Breast epithelium (tissue), 4 donors: ENCODE results near the gene CARM1. TPM values are rescaled to one million over a fixed set of nuclear protein-coding genes. Genes with fewer than 3 reads are reported as not detected.

ENCODE experiments used
- DNase-seq, 2 donors: peaks; one replicate each; pipeline ENCODE4 v3.0.0-alpha.2; 2019; ENCODE audit warnings: low spot score in 2 of 2
- H3K27ac ChIP-seq, 2 donors: fragments of 200-600 bp; sonication (generic) in 1 of 2; one replicate each; pipeline ENCODE4 v1.5.1; 2016 to 2019; ENCODE audit warnings: mild to moderate bottlenecking in 1 of 2
- H3K27me3 ChIP-seq, 2 donors: fragments of 200-600 bp; sonication (generic) in 1 of 2; one replicate each; pipeline versions ENCODE4 v1.5.1 to v1.6.0; 2017 to 2019; ENCODE audit warnings: control low read depth in 1 of 2, mild to moderate bottlenecking in 1 of 2
- H3K36me3 ChIP-seq: fragments of 200-600 bp; one replicate; pipeline ENCODE4 v1.5.1; 2019
- H3K4me1 ChIP-seq, 2 donors: fragments of 200-600 bp; sonication (generic); one replicate each; pipeline ENCODE4 v1.5.1; 2016 to 2019; ENCODE audit warnings: control low read depth in 1 of 2
- H3K4me3 ChIP-seq, 3 donors: fragments of 200-600 bp; sonication (generic); 1 replicate in 2 of 3; 2 replicates in 1 of 3; pipeline ENCODE4 v1.5.1; 2016 to 2019; ENCODE audit warnings: mild to moderate bottlenecking in 3 of 3, moderate library complexity in 2 of 3
- H3K9me3 ChIP-seq, 2 donors: fragments of 200-600 bp; sonication (generic) in 1 of 2; one replicate each; pipeline ENCODE4 v1.5.1; 2016 to 2019; ENCODE audit warnings: control low read depth in 1 of 2
- POLR2A ChIP-seq: fragments of 450-650 bp; IDR thresholded peaks from one replicate; pipeline ENCODE4 v1.6.1; 2016; ENCODE audit warnings: antibody characterized with exemption, mild to moderate bottlenecking, moderate library complexity
- POLR2AphosphoS5 ChIP-seq, 3 donors: sonication (generic); formaldehyde crosslinking; IDR thresholded peaks; one replicate each; pipeline ENCODE4 v1.6.1; 2017; ENCODE audit warnings: antibody characterized with exemption in 3 of 3
- intact Hi-C: fragments of 100-400 bp; cut with DNase I; formaldehyde crosslinking; loops from one replicate; pipeline ENCODE4 v1.15.1; 2023; ENCODE audit warnings: low total_unique reads
- total RNA-seq, 3 donors: library from RNA; depleted of rRNA; stranded (reverse); fragments of >200 nt; gene quantifications; one replicate each; pipeline ENCODE4 v1.1.0, GENCODE V29; 2016
- TF ChIP-seq, protein P1 (sequence below), 3 donors: fragments of 450-650 bp; IDR thresholded peaks; one replicate each; pipeline ENCODE4 v1.5.1; 2016 to 2017; ENCODE audit warnings: antibody characterized with exemption in 3 of 3, mild to moderate bottlenecking in 3 of 3, moderate library complexity in 3 of 3

Gene CARM1
- total RNA-seq = 10 to 100 TPM; 11.6 to 17.3 (median 17.0) TPM

GRCh38 chr19:10870955-10871603 lies at the start of gene CARM1:
CARM1 (plus strand) TSS chr19:10871553; CDS start chr19:10871703, 150 bp downstream.
- Histone ChIP-seq H3K4me3 (peak within 1 kb of the TSS; percentile 73 to 97 (median 92)), H3K4me1 (no peaks in the 10 kb centered on the region), H3K9me3 (no peaks in the 10 kb centered on the region), H3K36me3 (no peaks in the 10 kb centered on the region), H3K27me3 (no peaks in the 10 kb centered on the region), H3K27ac (peak within 1 kb of the TSS; percentile 82 to 95)
- intact Hi-C loops = no loop called here
- TF ChIP-seq POLR2A = no peak
- peak in 2 of 3 donors; percentile 17 to 36 for TF ChIP-seq POLR2AphosphoS5 (IDR thresholded peaks at IDR 0.05)
- TF ChIP-seq, protein P1, sequence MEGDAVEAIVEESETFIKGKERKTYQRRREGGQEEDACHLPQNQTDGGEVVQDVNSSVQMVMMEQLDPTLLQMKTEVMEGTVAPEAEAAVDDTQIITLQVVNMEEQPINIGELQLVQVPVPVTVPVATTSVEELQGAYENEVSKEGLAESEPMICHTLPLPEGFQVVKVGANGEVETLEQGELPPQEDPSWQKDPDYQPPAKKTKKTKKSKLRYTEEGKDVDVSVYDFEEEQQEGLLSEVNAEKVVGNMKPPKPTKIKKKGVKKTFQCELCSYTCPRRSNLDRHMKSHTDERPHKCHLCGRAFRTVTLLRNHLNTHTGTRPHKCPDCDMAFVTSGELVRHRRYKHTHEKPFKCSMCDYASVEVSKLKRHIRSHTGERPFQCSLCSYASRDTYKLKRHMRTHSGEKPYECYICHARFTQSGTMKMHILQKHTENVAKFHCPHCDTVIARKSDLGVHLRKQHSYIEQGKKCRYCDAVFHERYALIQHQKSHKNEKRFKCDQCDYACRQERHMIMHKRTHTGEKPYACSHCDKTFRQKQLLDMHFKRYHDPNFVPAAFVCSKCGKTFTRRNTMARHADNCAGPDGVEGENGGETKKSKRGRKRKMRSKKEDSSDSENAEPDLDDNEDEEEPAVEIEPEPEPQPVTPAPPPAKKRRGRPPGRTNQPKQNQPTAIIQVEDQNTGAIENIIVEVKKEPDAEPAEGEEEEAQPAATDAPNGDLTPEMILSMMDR (IDR thresholded peaks at IDR 0.05) = peak in 1 of 3 donors; percentile 92
- peak; percentile 99 for DNase-seq

- Histone ChIP-seq H3K36me3 (no peaks in the 10 kb centered on the region), H3K9me3 (no peaks in the 10 kb centered on the region), H3K27me3 (no peaks in the 10 kb centered on the region), H3K4me1 (no peaks in the 10 kb centered on the region), H3K4me3 (no peak overlapping the region), H3K27ac (no peak overlapping the region)
- intact Hi-C loops = no loop called here
- TF ChIP-seq POLR2AphosphoS5 (IDR thresholded peaks at IDR 0.05) (no peak), POLR2A (no peak)
- TF ChIP-seq, protein P1 (IDR thresholded peaks at IDR 0.05) = no peak
- DNase-seq = no peak
Observed at GRCh38 chr19:10823690-10824089, 47.7 kb upstream of the CARM1 start.

GRCh38 chr19:10826231-10826630 lies 45.1 kb upstream of the CARM1 start:
- DNase-seq = no peak
- no peak overlapping the region for H3K27ac ChIP-seq
- H3K9me3 ChIP-seq = no peaks in the 10 kb centered on the region
- TF ChIP-seq, protein P1 (IDR thresholded peaks at IDR 0.05) = no peak
- no peak for TF ChIP-seq POLR2AphosphoS5 (IDR thresholded peaks at IDR 0.05)
- TF ChIP-seq POLR2A = no peak
- no peaks in the 10 kb centered on the region for H3K4me1 ChIP-seq
- intact Hi-C loops = no loop called here
- no peak overlapping the region for H3K4me3 ChIP-seq
- H3K27me3 ChIP-seq = no peaks in the 10 kb centered on the region
- H3K36me3 ChIP-seq = no peaks in the 10 kb centered on the region

GRCh38 chr19:10826846-10827245 lies 44.5 kb upstream of the CARM1 start:
- no peak overlapping the region for H3K4me3 ChIP-seq
- H3K36me3 ChIP-seq = no peaks in the 10 kb centered on the region
- H3K4me1 ChIP-seq = no peaks in the 10 kb centered on the region
- intact Hi-C loops = no loop called here
- H3K9me3 ChIP-seq = no peaks in the 10 kb centered on the region
- TF ChIP-seq POLR2A = no peak
- TF ChIP-seq POLR2AphosphoS5 (IDR thresholded peaks at IDR 0.05) = no peak
- TF ChIP-seq, protein P1 (IDR thresholded peaks at IDR 0.05) = no peak
- H3K27ac ChIP-seq = no peak overlapping the region
- H3K27me3 ChIP-seq = no peaks in the 10 kb centered on the region
- DNase-seq = no peak

DNA sequence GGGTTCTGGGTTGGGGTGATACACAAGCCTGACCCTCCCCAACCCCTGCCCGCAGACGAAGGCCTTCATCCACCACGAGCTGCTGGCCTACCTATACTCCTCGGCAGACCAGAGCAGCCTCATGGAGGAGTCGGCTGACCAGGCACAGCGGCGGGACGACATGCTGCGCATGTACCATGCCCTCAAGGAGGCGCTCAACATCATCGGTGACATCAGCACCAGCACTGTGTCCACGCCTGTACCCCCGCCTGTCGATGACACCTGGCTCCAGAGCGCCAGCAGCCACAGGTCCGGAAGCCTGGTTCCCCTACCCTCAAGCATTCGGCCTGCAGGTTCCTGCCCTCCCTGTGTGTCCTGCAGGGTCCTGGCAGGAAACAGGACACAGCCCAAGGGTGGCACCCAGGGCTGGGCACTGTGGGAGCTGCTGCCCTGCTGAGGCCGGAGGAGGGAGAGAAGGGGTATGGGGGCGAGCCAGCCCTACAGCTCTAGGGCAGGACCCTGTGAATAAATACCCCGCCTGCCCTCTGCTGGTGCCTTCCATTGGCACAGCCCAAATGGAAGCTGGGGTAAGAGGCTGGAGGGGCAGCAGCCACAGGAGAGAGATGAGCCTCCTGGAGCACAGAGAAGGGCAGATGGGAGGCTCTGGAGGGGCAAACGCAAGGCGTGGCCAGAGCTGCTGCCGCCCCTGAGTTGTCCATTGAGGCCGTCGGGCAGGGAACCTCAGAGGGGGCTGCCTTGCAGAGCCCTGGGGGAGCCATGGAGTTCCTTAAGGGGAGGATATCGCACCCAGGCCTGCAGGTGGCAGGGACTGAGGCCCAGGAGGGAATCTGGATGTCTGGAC lies 42.2 kb upstream of the CARM1 start:
- intact Hi-C loops = no loop called here
- no peak overlapping the region for H3K27ac ChIP-seq
- no peaks in the 10 kb centered on the region for H3K36me3 ChIP-seq

More for the DNA sequence above, 42.2 kb upstream of the CARM1 start:
- no peaks in the 10 kb centered on the region for H3K4me1 ChIP-seq
- no peak for DNase-seq
- H3K27me3 ChIP-seq = no peaks in the 10 kb centered on the region
- TF ChIP-seq POLR2AphosphoS5 (IDR thresholded peaks at IDR 0.05) = no peak
- TF ChIP-seq, protein P1 (IDR thresholded peaks at IDR 0.05) = no peak
- no peak for TF ChIP-seq POLR2A
- H3K4me3 ChIP-seq = no peak overlapping the region
- H3K9me3 ChIP-seq = no peaks in the 10 kb centered on the region
